ENCODE data around the gene SUGP1. TPM values are rescaled to one million over a fixed set of nuclear protein-coding genes. Genes with fewer than 3 reads are reported as not detected.
"Not testable (repeated sequence)": the region's sequence is repeated elsewhere in the genome, so short reads cannot be mapped to it uniquely, and the experiment has no call there.

SUGP1 gene
- total RNA-seq, 1 donor from 2014 or later = 14.5 TPM

DNA sequence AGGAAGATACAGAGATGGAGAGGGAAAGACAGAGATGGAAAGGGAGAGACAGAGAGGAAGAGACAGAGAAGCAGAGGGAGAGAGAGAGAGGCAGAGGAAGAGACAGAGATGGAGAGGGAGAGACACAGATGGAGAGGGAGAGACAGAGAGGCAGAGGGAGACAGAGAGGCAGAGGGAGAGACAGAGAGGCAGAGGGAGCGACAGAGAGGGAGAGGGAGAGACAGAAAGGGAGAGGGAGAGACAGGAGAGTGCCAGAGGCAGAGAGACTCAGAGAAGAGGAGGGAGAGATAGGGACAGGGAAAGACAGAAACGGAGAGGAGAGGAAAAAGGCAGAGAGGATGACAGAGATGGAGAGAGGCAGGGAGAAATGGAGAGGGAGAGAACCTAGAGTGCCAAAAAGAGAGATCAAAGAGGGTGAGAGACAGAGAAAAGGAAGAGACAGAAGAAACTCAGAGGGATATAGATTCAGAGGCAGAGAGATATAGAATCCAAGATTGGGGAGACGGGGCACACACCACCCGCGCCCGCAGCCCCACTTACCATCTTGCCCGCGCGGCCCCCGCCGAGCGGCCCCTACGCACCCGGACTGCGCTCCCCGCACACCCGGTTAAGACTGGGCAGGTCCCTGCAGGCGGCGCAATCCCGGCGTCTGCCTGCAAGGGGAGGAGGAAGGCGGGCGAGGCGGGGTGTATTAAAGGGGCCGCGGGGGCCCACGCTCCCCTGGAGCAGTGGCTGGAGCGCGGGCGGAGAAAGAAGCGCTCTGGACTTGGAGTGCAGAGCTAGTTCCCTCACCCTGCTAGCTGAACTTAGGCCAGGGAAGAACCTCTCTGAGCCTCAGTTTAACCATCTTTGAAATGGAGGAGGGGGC, 57.9 kb downstream of the SUGP1 start:
- DNase-seq = no peak

GRCh38 chr19:19261350-19262189, 58.7 kb downstream of the SUGP1 start:
- DNase-seq = peak; percentile 29

GRCh38 chr19:19260417-19261214, 59.7 kb downstream of the SUGP1 start:
- DNase-seq = no peak

- peak; percentile 71 for DNase-seq
Measured at GRCh38 chr19:19259741-19260140, 60.6 kb downstream of the SUGP1 start.

DNA sequence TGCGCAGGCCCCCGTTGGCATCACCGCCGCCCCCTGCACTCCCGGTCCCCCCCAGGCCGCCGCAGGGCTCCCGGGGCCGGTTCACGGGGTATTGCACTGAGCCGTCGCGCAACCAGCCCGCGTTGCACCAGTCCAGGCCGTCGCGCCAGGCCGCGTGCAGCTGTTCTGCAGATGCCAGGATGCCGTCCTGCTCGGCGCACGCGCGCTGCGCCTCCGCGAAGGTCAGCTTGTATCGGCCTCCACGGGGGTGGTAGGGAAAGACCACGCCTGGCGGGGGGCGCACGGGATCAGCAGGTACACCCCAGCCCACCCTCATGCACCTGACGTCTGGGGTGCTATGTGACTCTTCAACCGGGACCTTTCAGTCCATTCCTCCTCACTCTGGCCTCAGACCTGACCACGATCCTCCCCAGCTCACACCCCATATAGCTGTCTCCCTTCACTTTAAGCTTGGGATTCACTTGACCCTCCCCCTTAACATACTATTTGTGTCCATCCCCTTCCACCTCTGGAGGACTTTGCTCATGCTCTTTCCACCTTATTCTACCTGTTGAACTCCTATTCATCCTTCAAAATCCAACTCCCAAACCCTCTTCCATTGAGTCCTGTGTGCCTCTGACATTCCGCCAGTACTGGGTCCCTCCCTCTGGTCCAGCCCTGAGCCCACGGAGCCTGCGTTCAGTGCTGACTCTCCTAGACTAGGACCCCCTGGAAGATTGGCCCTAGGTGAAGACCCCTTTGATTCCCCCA, 61.5 kb downstream of the SUGP1 start:
- no peak for DNase-seq

GRCh38 chr19:19257836-19258588, 62.3 kb downstream of the SUGP1 start:
- DNase-seq = no peak

DNA sequence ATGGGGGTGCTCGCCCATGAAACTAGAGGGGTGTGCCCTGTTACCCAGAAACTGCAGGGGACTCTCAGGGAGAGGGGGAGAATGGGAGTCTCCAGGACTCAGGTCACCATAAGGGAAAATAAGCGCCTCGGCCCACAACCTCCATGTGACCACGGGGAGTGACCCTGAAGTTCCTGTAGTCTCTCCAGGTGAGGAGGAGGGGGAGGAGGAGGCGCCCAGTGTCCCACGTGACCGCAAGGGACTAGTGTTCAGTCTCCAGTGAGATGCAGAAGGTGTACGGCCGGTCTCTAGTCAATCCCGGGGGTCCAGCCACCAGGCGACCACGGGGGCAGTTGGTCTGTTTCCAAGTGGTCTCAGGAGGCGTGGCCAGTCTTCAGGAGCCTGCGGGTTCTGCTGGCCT, 63.2 kb downstream of the SUGP1 start:
- no peak for DNase-seq

DNA sequence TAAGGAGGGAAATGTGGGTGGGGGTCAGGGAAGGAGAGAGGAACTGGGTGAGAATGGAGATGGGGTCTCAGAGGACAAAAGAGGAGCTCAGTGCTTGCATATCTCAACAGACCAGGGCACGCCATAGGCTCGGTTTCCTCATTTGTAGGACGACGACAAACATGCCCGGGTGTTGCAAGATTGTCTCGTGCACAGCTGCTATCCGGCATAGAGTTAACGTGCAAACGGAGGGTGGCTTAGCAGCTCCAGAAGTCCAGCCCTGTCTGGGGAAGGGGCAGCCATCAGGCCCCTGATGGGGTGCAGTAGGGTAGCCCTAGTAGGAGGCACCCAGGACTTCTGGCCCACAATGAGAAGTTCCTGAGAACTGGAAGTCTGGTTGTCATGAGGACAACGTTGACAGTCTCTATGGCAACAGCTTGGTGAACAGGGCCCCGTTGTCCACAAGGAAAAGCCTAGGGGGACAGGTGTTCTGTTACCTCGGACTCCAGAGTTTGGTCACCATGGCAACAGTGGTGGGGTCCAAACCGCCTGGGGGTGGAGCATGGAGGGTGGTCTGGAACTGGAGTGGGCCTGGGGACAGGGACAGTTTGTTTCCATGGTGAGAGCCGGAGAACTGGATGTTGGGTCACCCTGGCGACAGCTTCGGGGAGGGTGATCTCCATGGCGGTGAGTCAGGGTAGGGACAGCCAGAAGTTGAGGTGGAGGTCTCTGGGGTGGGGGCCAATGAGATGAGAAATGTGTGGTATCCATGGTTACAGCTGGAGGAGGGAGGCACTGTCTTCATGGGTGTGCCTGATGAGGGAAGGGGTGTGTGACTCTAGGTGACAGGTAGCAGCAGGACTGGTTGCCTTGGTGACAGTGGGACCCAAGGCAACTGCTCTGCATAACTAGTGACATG, 64.0 kb downstream of the SUGP1 start:
- no peak for DNase-seq

DNA sequence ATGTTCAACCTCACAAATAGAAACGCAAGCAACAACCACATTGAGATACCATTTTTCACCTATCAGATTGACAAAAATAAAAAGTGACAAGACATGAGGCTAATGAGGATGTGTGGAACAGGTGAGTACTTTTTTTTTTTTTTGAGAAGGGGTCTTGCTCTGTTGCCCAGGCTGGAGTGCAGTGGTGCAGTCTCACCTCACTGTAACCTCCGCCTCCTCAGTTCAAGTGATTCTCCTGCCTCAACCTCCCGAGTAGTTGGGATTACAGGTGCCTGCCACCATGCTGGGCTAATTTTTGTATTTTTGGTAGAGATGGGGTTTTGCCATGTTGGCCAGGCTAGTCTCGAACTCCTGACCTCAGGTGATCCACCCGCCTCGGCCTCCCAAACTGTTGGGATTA, 66.9 kb downstream of the SUGP1 start:
- not testable (repeated sequence) for DNase-seq

DNA sequence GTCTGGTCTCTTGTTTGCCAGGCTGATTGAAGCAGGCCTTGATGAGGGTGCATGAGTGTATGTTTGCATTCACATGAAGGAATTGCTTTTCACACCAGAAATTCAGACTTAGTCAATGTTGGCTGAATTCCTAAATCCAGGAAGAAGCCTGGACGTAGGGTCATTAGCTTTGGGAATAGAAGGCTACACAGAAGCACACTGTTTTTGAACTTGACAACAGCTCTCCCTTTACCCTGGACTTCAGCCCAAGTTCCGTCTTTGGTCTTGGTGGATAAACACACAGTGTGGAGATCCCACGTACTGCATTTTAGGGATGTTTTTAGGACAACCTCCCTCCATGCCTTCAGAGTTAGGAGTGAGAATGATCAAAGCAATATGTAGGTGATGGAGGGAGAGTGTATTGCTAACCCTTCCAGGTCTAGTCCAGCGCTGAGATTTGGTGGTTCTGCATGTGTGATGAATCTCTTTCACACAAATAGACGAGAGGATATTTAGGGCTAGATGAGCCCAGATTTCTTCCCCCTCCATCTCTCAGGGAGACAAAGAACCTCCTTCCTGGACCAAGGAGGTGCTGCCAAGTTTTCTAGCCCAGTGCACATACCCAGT, 70.0 kb downstream of the SUGP1 start:
- no peak for DNase-seq

DNA sequence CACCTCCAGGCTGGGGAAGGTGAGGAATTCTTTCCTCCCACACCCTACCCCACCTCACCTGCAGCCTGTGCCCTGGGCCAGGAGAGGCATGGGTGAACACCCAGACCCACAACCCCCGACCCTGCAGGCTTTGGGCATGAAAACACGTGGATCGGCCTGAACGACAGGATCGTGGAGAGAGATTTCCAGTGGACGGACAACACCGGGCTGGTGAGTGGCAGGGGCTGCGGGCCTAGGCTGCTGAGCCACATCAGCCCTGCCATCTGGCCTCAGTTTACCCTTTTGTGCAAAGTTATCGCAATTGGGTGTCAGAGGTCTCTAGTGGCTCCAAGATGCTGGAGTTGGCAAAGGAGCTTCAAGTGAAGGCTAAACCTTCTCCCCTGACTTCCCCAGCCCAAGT, 79.8 kb downstream of the SUGP1 start:
- DNase-seq = no peak

DNA sequence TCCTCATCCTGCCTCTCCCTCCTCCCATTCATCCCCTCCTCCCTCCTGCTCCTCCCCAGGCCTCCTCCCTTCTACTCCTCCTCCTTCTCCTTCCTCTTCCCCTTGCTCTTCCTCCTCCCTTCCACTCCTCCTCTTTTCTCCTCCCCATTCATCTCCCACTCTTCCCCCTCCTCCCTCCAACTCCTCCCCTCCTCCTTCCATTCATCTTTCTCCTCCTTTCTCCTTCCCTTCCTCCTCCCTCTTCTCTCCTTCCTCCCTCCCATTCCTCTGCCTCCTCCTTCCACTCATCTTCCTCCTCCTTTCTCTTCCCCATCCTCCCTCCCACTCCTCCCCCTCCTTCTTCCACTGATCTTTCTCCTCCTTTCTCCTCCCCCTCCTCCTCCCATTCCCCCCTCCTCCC, 80.6 kb downstream of the SUGP1 start:
- DNase-seq = no peak

DNA sequence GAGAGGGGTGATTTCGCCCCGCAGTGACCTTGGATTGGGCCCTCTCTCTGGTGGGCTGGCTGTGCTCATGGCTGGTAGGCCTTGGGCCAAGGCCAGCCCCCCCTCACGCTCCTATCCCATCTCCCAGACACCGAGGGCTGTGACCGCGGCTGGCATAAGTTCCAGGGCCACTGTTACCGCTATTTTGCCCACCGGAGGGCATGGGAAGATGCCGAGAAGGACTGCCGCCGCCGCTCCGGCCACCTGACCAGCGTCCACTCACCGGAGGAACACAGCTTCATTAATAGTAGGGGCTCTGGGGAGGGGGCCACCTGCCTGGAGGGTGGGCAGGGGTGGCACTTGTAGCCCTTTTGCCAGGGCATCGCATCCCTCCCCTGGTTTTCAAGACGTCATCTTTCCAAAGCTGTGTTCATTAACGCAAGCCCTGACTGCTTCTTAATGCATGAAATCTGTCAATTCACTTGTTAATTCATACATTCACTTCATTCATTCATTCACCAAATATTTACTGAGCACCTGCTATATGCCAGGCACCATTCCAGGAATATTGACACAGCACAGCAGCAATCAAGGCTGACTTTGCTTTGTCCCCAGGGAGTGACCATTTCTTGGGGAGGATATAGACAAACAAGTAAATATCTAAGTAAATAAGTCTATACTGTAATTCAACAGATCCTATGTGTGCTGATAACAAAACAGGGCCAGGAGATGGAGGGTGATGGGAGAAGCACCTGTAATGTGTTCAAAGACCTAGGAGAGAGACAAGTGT, 82.0 kb downstream of the SUGP1 start:
- DNase-seq = no peak

DNA sequence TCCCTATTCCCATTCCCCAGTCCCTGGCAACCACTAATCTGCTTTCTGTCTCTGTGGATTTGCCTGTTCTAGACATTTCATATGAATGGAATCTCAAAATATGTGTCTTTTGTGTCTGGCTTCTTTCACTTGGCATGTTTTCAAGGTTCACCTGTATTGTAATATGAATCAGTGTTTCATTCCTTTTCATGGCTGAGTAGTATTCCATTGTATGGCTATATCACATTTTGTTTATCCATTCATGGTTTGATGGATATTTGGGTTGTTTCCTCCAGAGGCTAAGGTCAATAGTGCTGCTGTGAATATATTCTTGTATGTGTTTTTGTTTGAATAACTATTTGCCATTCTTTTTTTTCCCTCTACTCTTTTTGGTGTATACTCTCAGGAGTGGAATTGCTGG, 84.1 kb downstream of the SUGP1 start:
- DNase-seq = no peak

DNA sequence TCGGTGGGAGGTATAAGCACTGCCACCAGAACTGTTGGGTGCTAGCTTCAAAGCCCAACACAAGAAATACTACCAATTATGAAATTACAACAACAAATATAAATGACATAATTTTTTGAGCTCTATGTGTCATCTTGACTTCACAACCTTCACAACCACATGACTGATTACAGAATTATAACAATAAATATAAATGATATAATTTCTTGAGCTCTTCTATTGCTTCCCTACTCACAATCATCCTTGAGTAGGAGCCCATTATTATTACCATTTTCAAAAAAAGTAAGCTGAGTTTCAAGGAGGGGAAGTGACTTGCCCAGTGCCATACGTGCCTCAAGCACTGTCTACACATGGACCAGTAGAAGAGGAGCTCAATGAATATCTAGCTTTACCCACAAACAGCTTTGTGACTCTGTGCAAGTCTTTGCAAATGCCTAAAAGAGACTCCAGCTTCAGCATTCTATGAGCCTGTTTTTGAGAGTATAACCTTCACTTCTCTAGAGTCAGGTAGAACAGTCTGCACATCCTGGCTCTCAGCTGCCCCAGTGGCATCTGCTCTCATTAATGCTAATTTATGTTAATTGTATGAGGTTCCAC, 86.0 kb downstream of the SUGP1 start:
- no peak for DNase-seq

GRCh38 chr19:19232261-19232721, 88.0 kb downstream of the SUGP1 start:
- no peak for DNase-seq

DNA sequence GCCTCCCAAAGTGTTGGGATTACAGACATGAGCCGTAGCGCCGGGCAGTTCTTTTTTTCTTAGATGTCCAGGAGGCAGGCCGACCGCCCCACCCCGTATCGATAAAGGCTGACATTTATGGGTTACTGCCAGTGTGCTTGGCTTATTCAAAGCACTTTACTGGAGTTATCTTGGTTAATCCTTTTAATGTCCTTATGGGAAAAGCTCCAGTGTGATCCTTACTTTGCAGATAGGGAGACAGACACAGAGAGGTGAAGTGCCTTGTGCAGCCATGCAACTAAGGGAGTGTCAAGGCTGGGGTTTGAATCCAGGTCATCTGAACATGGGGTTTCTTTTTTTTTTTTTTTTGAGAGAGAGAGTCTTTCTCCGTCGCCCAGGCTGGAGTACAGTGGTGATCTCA, 89.3 kb downstream of the SUGP1 start:
- DNase-seq = no peak

DNA sequence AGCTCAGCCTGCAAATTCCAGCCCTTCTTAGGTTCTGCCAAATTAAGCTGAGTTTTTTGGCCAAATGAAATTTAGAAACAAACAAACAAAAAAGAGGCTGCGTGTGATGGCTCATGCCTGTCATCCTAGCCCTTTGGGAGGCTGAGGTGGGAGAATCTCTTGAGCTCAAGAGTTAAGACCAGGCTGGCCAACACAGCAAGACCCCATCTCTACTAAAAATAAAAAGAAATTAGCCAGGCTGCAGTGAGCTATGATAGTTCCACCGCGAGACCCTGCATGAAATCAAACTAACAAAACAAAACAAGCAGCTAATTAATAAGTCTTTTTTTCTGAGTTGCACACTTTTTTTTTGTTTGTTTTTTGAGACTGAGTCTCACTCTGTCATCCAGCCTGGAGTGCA, 90.6 kb downstream of the SUGP1 start:
- DNase-seq = no peak

Measured in occipital lobe (tissue), 2 donors.